GM12801 (cell line): ENCODE measurements around the gene MAP2K5.

Source experiments
- TF ChIP-seq, protein P1 (sequence below): IDR thresholded peaks from one replicate; pipeline ENCODE4 v1.5.1; 2011; ENCODE audit warnings: control low read depth; ENCODE audit not compliant: insufficient read length; ENCODE audit errors: extremely low read depth

Gene MAP2K5

DNA sequence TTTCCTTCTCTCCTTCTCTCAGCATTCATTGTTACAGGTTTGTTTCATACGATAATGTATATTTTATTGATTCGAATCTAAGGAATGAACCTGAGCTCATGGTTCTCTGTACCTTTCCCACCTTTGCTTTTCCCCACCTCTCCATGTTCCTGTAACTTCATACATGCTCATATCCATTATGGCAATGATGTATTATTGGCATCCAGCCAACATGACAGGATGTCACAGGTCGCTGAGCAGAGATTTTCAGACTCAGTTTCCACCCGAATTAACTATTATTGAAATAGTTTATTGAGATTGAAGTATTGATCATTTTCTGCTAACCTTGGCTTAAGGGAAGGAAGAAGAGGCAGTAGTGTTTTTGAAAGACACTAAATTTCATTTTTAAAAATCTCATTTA, 64.8 kb downstream of the MAP2K5 start:
- TF ChIP-seq, protein P1, sequence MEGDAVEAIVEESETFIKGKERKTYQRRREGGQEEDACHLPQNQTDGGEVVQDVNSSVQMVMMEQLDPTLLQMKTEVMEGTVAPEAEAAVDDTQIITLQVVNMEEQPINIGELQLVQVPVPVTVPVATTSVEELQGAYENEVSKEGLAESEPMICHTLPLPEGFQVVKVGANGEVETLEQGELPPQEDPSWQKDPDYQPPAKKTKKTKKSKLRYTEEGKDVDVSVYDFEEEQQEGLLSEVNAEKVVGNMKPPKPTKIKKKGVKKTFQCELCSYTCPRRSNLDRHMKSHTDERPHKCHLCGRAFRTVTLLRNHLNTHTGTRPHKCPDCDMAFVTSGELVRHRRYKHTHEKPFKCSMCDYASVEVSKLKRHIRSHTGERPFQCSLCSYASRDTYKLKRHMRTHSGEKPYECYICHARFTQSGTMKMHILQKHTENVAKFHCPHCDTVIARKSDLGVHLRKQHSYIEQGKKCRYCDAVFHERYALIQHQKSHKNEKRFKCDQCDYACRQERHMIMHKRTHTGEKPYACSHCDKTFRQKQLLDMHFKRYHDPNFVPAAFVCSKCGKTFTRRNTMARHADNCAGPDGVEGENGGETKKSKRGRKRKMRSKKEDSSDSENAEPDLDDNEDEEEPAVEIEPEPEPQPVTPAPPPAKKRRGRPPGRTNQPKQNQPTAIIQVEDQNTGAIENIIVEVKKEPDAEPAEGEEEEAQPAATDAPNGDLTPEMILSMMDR: no peak

DNA sequence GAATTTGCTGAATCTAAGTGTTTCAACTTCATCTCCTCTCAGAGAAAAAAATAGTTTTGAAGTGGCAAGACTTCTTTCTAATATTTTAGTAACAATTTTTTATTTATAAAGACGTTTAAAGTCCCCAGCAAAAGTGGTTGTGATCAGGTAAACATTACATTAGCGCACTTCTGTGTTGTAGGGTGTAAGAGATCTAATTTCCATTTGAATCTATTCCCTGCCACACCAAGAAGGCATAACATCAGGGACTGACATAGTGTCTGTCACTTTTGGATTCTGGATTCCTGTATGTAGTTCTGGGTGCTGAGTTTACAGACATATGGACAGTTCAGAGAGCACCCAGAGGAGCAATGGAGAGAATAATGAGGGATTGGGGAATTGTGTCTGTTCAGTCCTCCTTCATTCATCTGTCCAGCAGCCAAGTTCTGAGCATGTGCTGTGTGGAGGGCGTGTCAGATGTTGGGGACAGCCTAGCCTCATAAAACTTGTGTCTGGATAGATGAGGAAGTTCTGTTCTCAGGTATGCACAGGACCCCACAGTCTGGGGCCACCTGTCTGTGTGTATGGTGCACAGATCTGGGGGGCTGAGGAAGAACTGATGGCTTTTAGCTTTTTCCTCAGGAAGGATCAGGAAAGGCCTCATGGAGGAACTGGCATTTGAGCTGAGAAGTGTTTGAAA, 65.6 kb downstream of the MAP2K5 start:
- TF ChIP-seq, protein P1: no peak

DNA sequence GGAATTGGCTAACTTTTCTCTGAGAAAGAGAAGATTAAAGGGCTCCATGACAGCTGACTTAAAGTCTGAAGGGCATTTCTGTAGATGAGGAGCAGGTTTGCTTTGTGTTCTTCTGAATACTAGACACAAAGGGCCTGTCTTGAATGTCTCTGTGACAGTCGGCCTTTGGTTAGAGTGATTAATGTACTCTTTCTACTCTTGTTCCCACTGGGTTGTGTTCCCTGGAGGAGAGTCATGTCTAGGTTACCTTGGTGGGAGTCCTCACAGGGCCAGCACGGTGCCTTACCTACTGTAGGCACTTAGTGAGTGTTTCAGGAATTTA, 66.1 kb downstream of the MAP2K5 start:
- TF ChIP-seq, protein P1: no peak

DNA sequence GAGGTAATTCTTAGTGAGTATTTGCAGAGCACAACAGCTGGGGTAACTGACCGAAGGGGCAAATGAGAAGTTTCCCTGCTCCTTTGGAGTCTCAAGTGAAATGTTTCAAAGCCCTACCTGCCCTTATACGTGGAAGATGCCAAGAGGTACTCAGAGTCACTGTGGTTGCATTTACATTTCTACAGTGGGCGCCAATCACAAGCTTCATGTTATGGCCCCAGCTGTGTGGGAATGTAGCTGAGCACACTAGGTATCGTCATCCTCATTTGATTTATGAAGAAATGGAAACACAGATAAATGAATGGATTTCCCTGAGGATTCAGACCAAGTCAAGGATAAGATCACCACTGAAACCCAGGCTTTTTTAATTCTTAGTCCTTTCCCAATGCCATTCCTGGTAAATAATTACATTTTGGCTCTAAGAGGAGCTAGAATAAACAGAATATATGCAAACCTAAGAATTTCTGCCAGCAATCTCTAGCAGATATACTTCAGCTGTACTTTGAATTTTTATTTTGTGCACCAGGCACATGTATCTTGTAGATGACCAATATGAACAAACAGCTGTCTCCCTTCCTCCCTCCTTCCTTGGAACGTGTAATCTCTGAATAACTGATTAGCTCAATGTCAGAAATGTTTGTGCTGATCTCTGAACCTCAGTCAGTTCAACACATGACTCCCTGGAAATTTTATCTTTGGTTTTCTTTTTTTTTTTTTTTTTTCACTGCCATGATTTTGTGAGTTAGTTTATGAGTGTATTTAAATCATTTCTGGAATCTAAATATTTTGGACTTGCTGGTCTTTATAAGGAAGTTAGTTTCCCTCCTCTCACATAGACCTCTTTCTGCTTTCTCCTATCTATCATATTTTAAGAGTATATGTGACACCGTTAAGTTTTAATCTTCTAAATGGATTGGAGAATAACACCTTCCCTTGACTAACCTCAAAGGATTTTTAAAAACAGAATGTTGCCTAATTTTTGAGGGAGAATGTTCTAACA, 69.2 kb downstream of the MAP2K5 start:
- TF ChIP-seq, protein P1: no peak

DNA sequence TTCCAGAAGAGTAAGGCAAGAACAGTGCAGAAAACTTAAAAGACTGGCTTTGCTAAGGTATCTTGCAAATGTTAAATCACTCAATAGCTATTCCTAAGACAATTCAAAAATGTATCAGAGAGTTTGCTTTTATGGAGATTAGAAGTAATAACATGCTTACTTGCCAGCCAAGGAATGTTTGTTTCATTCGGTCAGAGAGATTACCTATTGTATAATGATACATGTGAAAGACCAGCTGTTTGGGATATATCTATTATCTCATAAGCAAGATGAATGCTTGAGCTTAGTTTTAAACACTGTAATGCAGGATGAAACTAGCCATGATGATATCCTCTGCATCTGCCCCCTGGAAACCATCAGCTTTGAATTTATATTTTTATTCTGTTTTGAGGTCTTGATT, 70.7 kb downstream of the MAP2K5 start:
- TF ChIP-seq, protein P1: no peak

DNA sequence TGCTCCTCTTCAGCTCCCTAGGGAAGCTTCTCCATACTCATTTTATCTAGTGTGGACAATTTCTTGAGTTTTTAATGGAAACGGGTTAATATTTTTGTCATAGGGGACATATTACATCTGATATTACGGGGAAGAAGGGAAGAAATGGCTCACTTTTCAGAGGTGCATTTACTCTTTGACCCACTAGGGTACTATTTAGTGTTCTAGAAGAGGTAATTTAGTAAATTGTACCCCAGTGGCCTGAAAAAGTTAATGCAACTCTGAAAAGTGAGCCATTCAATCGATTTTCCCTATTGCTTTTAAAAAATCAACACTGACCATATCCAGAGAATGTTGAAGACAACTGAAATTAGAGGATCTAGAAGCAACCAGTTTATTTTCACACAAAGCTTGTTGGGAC, 71.2 kb downstream of the MAP2K5 start:
- TF ChIP-seq, protein P1: no peak

DNA sequence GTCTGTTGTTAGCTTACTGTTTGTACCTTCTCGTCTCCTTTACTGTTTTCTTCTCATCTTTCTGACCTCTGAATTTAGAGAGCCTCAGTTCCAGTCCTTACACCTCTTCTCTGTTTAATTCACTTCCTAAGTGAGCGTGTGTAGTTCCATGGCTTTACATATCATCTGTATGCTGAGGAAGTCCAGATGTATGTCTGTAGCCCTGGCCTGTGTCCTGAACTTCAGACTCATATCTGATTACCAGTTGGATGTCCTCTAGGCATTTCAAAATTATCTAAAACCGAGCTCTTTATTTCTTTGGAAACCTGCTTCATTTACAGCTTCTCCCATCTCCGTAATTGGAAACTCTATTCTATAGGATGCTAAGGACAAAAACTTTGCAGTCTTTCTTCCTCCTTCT, 75.8 kb downstream of the MAP2K5 start:
- TF ChIP-seq, protein P1: no peak
